Measurements from ENCODE around the gene SLC6A4.

DNA sequence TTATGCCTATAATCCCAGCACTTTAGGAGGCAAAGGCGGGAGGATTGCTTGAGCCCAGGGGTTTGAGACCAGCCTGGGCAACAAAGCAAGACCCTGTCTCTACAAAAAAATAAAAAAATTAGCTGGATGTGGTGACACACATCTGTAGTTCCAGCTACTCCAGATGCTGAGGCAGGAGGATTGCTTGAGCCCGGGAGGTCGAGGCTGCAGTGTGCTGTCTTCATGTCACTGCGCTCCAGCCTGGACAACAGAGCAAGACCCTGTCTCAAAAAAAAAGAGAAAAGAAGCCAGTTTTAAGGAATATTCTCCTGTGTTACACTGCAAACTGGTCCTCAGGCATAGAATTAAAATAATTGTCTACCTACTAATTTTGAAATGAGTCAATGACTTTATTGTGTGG, 71.0 kb downstream of the SLC6A4 start:
- TF ChIP-seq, protein P1, sequence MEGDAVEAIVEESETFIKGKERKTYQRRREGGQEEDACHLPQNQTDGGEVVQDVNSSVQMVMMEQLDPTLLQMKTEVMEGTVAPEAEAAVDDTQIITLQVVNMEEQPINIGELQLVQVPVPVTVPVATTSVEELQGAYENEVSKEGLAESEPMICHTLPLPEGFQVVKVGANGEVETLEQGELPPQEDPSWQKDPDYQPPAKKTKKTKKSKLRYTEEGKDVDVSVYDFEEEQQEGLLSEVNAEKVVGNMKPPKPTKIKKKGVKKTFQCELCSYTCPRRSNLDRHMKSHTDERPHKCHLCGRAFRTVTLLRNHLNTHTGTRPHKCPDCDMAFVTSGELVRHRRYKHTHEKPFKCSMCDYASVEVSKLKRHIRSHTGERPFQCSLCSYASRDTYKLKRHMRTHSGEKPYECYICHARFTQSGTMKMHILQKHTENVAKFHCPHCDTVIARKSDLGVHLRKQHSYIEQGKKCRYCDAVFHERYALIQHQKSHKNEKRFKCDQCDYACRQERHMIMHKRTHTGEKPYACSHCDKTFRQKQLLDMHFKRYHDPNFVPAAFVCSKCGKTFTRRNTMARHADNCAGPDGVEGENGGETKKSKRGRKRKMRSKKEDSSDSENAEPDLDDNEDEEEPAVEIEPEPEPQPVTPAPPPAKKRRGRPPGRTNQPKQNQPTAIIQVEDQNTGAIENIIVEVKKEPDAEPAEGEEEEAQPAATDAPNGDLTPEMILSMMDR (conservative IDR thresholded peaks at IDR 0.05), result no peak
- TF ChIP-seq ZFX (IDR thresholded peaks at IDR 0.05), result no peak

Measured in C4-2B (cell line).